Measurements from ENCODE around the gene MAD2L2. TPM values are rescaled to one million over a fixed set of nuclear protein-coding genes. Genes with fewer than 3 reads are reported as not detected.

MAD2L2 gene
- total RNA-seq, 1 experiment from 2014 or later = 49.5 TPM

DNA sequence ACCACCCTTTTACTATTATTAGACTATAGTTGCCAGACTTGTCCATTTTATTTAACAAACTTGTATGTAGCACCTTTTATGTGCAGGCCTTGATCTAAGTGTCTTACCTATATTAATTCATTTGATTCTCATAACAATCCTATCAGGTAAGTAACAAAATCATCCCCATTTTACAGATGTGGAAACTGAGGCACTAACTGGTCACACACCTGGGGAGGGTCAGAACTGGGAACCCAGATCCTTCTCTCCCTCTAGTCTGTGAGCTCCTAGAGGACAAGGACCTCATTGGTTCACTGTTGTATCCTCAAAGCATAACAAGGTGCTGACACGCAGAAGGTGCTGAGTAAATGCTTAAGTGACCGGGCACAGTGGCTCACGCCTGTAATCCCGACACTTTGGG is 41.6 kb downstream of the MAD2L2 start:
- no peak for DNase-seq (ENCODE audit: extremely low read depth, low read depth)

DNA sequence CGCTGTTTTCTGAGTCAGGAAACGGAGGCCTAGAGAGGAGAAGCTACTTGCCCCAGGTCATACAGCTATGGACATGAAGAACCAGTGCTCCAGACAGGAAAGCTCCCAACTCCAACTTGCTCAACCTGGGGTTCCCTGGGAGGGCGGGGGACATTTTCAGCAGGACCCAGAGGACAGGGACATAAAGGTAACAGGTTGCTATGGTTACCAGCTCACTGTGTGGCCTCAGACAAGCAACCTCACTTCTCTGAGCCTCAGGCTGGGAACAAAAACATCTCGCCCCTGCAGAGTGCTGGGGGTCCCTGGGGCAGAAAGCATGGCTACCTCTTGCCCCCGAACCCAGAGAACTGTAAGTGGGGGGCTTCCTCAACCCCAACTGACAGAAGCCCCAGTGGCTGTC is 42.8 kb downstream of the MAD2L2 start:
- no peak for DNase-seq (ENCODE audit: extremely low read depth, low read depth)

DNA sequence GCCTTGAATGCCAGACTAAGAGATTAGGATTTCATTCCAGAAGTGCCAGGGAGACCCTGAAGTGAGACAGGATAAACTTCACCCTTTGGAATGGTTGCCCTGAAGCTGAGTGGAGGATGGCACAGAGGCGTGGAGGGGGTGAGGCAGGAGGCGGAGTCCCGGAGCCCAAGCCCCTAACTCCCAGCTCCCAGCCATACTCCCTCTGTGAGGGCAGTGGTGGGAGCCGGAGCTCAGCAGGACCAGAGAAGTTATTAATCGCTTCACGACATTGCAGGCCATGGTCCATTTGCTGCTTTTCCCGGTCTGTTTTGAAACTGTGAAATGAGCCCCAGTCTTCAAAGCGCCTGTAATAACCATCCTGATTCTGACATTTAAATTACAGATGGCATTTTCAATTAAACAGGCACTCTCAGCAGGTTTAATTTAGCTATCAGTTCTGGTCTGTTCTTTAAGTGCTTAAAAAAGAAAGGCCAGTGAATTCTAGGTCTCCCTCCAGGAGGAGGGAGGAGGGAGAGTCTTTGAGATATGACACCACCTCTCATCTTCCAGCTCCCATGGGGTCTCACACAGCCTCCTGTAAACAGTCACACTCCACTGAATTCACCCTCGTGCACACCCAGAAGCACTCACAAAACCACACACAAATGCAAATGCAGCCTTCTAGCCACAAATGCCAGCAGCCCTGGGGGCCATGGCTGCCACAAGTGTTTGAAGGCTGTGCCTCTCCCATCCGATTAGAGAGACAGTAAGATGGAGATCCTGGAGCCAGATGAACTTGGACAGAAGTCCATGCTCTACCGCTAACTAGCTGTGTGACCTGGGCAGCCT is 46.4 kb downstream of the MAD2L2 start:
- no peak for DNase-seq (ENCODE audit: extremely low read depth, low read depth)

DNA sequence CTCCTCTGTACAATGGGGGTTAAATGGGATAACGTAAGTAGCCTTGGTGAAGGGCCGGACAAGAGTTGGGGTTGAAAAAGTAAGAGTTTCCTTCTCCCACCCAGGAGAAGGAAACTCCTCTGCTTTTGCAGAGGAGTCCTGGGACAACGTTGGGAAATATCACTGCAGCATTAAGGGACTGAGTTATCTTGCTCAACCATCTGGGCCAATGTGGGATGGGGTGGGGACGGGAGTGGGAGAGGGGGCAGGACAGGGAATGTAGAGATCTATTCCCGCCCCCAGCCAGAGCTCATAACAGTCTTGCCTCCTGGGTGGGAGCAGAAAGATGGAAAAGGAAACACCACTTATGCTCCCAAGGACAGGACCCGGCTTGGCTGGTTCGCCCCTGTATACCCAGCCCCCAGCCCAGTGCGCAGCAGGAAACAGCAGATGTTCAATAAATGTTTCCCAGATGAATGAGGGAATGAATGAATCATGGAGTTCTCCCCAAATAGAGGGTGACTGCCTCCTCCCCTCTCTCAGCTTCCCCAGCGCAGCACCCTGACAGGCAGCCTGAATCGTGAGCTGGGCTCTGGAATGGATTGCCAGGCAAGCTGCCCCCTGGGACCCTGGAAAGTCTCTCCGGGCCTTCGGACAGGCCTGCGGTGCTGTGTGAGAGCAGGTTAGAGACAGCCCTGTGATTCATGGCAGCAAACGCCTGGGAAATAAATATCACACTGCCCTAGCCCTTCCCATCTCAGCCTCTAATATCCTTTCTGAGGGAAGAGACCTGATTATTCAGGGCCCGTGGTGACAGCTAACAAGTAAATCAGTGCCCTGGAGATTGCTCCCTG is 51.5 kb downstream of the MAD2L2 start:
- no peak for DNase-seq (ENCODE audit: extremely low read depth, low read depth)

DNA sequence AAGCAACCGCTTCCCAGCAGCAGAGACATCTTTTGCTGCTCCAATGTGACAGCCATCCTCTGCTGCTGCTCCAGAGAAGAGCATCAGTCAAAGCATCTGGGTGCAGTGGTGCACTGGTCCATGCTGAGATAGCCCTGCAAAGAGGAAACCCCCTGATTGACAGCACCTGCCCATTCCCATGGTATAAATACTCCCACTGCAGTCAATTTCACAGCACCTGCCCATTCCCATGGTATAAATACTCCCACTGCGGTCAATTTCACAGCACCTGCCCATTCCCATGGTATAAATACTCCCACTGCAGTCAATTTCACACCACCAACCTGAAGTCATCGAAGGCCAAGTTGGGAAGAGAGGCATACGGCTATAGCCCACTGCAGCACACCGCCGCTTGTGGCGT is 52.2 kb downstream of the MAD2L2 start:
- no peak for DNase-seq (ENCODE audit: extremely low read depth, low read depth)

DNA sequence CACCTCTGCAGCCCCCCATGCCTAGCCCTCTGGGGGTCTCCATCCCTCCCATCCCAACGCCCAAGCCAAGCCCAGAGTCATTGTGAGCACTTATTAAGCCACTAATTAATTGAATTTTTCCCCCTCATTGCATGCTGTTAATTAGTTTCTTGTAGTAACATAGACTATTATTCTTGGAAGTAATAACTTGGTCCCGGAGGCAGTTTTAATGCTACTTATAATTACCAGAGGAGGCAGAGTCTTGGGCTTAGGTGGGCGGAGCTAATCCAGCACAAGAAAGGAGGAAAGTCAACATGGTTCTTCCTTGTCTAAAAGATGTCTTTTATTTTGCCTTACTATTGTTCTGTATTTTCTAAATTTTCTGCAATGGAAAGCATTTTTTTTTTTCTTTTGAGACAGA is 54.4 kb downstream of the MAD2L2 start:
- no peak for DNase-seq (ENCODE audit: extremely low read depth, low read depth)

Other genes starting within 250 kb of the MAD2L2 start
- gene DISP3, start 202.0 kb downstream of the MAD2L2 start, total RNA-seq (2014; rRNA removed; shearing (Covaris generic)) = 0.03 and 0.07 TPM in 2 replicates
- 0.35 and 0.50 TPM in 2 replicates for gene FBXO2, start 26.7 kb downstream of the MAD2L2 start, total RNA-seq (2014; rRNA removed; shearing (Covaris generic))
- gene FBXO44, start 26.3 kb downstream of the MAD2L2 start, total RNA-seq (2014; rRNA removed; shearing (Covaris generic)) = 8.2 and 9.1 TPM in 2 replicates
- 6.8 and 10.4 TPM in 2 replicates for gene FBXO6, start 16.9 kb downstream of the MAD2L2 start, total RNA-seq (2014; rRNA removed; shearing (Covaris generic))
- gene DRAXIN, start 10.6 kb upstream of the MAD2L2 start, total RNA-seq (2014; rRNA removed; shearing (Covaris generic)) = 0.02 and 0.03 TPM in 2 replicates
- gene AGTRAP, start 55.0 kb upstream of the MAD2L2 start, total RNA-seq (2014; rRNA removed; shearing (Covaris generic)) = 29.1 and 34.3 TPM in 2 replicates
- gene C1orf167, start 81.0 kb upstream of the MAD2L2 start, total RNA-seq (2014; rRNA removed; shearing (Covaris generic)) = 0.14 TPM in 1 of 2 replicates, not detected in the other
- 5.2 and 6.0 TPM in 2 replicates for gene MTHFR, start 124.8 kb upstream of the MAD2L2 start, total RNA-seq (2014; rRNA removed; shearing (Covaris generic))
- 4.0 and 6.5 TPM in 2 replicates for gene CLCN6, start 125.0 kb upstream of the MAD2L2 start, total RNA-seq (2014; rRNA removed; shearing (Covaris generic))
- gene NPPA, start 166.6 kb upstream of the MAD2L2 start, total RNA-seq (2014; rRNA removed; shearing (Covaris generic)) = not detected in 2 replicates
- not detected in 2 replicates for gene NPPB, start 177.8 kb upstream of the MAD2L2 start, total RNA-seq (2014; rRNA removed; shearing (Covaris generic))
- 33.8 and 40.3 TPM in 2 replicates for gene KIAA2013, start 245.3 kb upstream of the MAD2L2 start, total RNA-seq (2014; rRNA removed; shearing (Covaris generic))